Measurements from ENCODE around the gene RPL35. TPM values are rescaled to one million over a fixed set of nuclear protein-coding genes. Genes with fewer than 3 reads are reported as not detected.

The RPL35 gene
- total and polyA plus RNA-seq, 2 of the 8 experiments (the other 6 are each of a cell fraction or from before 2014, with no cell fraction given): 1,831 to 2,448 TPM

DNA sequence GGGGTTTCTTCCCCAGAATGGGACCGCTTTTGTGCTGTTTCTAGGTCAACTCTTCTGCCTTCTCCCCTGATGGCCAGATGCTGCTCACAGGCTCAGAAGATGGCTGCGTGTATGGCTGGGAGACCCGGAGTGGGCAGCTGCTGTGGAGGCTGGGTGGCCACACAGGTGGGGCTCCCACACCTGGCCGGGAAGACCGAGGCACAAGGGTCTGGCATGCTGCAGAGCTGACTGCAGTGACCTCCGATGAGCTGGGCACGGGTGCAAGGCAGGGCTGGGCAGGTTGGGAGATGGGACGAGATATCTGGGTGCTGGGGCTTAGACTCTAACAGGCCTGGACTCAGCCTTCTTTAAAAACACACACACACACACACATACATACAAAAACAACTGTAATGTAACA lies 7.6 kb downstream of the RPL35 start:
- H2BK20ac ChIP-seq (ENCODE audit: low read length): no peak overlapping the region
- WGBS, 2 experiments (ENCODE audit: extremely low coverage in 1 of 2, insufficient coverage in 1 of 2, insufficient read length in 1 of 2, insufficient replicate concordance in 2 of 2, low coverage in 1 of 2, low lambda C conversion rate in 2 of 2, missing lambda C conversion rate in 1 of 2): 86% methylated on average over 8 of the region's 8 CpGs; no CpG with 5 or more reads in 1 of the 2 experiments

More for the DNA sequence above, 7.6 kb downstream of the RPL35 start:
- H3K27me3 ChIP-seq (replicated peaks in 1 of 4; ENCODE audit: control insufficient read depth in 3 of 4, extremely low read depth in 1 of 4, insufficient read depth in 3 of 4, low read length in 3 of 4): no peaks in the 10 kb centered on the region
- peak overlapping the region; percentile 46; the same call in 1 of the 2 replicates for H2BK15ac ChIP-seq (ENCODE audit: low read length)
- H3K79me1 ChIP-seq (ENCODE audit: low read depth, low read length): no peaks in the 10 kb centered on the region; the same call in none of the 2 replicates
- H3K4me2 ChIP-seq (ENCODE audit: insufficient read depth in 1 of 2, low read depth in 2 of 2, low read length in 2 of 2): no peak overlapping the region
- H4K5ac ChIP-seq (ENCODE audit: insufficient read length, low read depth, low read length): no peak overlapping the region
- peaks cover 0 to 7% of the 10 kb centered on the region in 2 experiments; a peak in 2 of 4 replicates for H3K79me2 ChIP-seq (ENCODE audit: control insufficient read depth in 1 of 2, insufficient read depth in 2 of 2, low read length in 2 of 2)
- no peak overlapping the region for H2BK120ac ChIP-seq (replicated peaks; ENCODE audit: low read depth, low read length)
- 0 out of 7 replicates have a peak, but pooled peaks cover 0 to 3% (median under 1%) of the 10 kb centered on the region in 4 experiments for H3K4me1 ChIP-seq (replicated peaks in 1 of 4; ENCODE audit: control insufficient read depth in 3 of 4, insufficient read depth in 4 of 4, low read length in 3 of 4)
- no peak overlapping the region for H3K14ac ChIP-seq (ENCODE audit: insufficient read length)
- H2AFZ ChIP-seq (ENCODE audit: low read length): no peak overlapping the region
- H3K23ac ChIP-seq (ENCODE audit: insufficient read length): no peak overlapping the region
- H4K91ac ChIP-seq (replicated peaks; ENCODE audit: insufficient read length, low read length): no peak overlapping the region
- no peak for TF ChIP-seq ZNF274 (IDR thresholded peaks at IDR 0.05; ENCODE audit: borderline replicate concordance, extremely low read depth, low read length)
- no peak for TF ChIP-seq EGR1 (IDR thresholded peaks at IDR 0.05; ENCODE audit: borderline replicate concordance, low read depth, low read length)
- no peak for TF ChIP-seq CHD1 (IDR thresholded peaks at IDR 0.05; ENCODE audit: low read depth, low read length)
- TF ChIP-seq SIX5 (IDR thresholded peaks at IDR 0.05; ENCODE audit: low read depth, low read length): no peak
- TF ChIP-seq GABPA (IDR thresholded peaks at IDR 0.05; ENCODE audit: borderline replicate concordance, insufficient read depth, low read length): no peak
- TF ChIP-seq, protein P1, sequence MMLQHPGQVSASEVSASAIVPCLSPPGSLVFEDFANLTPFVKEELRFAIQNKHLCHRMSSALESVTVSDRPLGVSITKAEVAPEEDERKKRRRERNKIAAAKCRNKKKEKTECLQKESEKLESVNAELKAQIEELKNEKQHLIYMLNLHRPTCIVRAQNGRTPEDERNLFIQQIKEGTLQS (IDR thresholded peaks at IDR 0.05; ENCODE audit: insufficient read depth, low read depth, low read length): no peak
- no peak for TF ChIP-seq SIN3A (conservative IDR thresholded peaks at IDR 0.05 in 1 of 2, IDR thresholded peaks at IDR 0.05 in 1 of 2; ENCODE audit: low read depth in 1 of 2, low read length in 2 of 2)
- TF ChIP-seq EP300 (IDR thresholded peaks at IDR 0.05; ENCODE audit: borderline replicate concordance in 1 of 2, low read depth in 2 of 2, low read length in 2 of 2): no peak
- TF ChIP-seq SIRT6 (IDR thresholded peaks at IDR 0.05; ENCODE audit: low read length): no peak
- no peaks in the 10 kb centered on the region; the same call in 1 of the 2 replicates for H3K23me2 ChIP-seq (ENCODE audit: low read depth, low read length)
- no peak overlapping the region for H3K18ac ChIP-seq (ENCODE audit: extremely low read depth, low read length)
- no peak overlapping the region for H3K4ac ChIP-seq (replicated peaks; ENCODE audit: insufficient read length, low read depth, low read length)
- no peak overlapping the region for H2BK5ac ChIP-seq (ENCODE audit: low read depth, low read length)
- H4K20me1 ChIP-seq (replicated peaks in 1 of 2; ENCODE audit: control insufficient read depth in 1 of 2, insufficient read depth in 2 of 2, low read length in 2 of 2): peaks cover 21 to 28% of the 10 kb centered on the region in 2 experiments
- no peak overlapping the region for H3K9ac ChIP-seq (replicated peaks in 1 of 4; ENCODE audit: extremely low read depth in 1 of 4, low read depth in 3 of 4, low read length in 3 of 4)
- ChIA-PET POLR2A (ENCODE audit: partially characterized antibody) (interaction anchor here (0.6 to 25.5 kb wide), 9 partner anchors 7 to 325 kb away, joined by 3 to 573 read pairs (median 3); partner anchors contain the start of genes ARPC5L, NR6A1, OLFML2A and RPL35), CTCF (ENCODE audit: partially characterized antibody) (interaction anchor here (0.6 to 42.1 kb wide), 32 partner anchors 8 to 407 kb away, joined by 3 to 1529 read pairs (median 8); partner anchors contain the start of genes ARPC5L, GAPVD1, NR6A1 and OLFML2A)
- FAIRE-seq (no peak), DNase-seq (ENCODE audit: low read depth in 1 of 2, low spot score in 2 of 2) (no peak)
- H4K8ac ChIP-seq (ENCODE audit: extremely low read depth, insufficient read depth, low read length): no peak overlapping the region
- H2AK5ac ChIP-seq (ENCODE audit: low read depth, low read length): no peak overlapping the region
- H2BK12ac ChIP-seq (ENCODE audit: low read depth, low read length): no peak overlapping the region
- no peak overlapping the region for H3K27ac ChIP-seq (ENCODE audit: low read depth, low read length)
- H3K56ac ChIP-seq (replicated peaks; ENCODE audit: insufficient read length, low read depth, low read length): no peak overlapping the region
- H3K36me3 ChIP-seq (ENCODE audit: control insufficient read depth in 2 of 4, insufficient read depth in 4 of 4, low read length in 3 of 4): peaks cover 21 to 26% (median 22%) of the 10 kb centered on the region in 4 experiments
- H3K4me3 ChIP-seq (ENCODE audit: extremely low read depth in 1 of 4, insufficient read depth in 2 of 4, low read depth in 3 of 4, low read length in 4 of 4): no peak overlapping the region
- H3K9me3 ChIP-seq (ENCODE audit: insufficient read depth in 2 of 2, low read depth in 1 of 2, low read length in 1 of 2): no peaks in the 10 kb centered on the region
